GM23248 (cell line): ENCODE measurements around the gene SCNN1B.

Experiments used
- EZH2 ChIP-seq: fragments of 200-600 bp; sonication (generic); IDR thresholded peaks from 2 replicates; pipeline ENCODE4 v1.6.1; 2018; ENCODE audit warnings: antibody characterized with exemption, mild to moderate bottlenecking; ENCODE audit not compliant: insufficient read depth, poor library complexity, severe bottlenecking
- EZH2phosphoT487 ChIP-seq: fragments of 200-600 bp; sonication (generic); IDR thresholded peaks from 2 replicates; pipeline ENCODE4 v1.6.1; 2018; ENCODE audit warnings: antibody characterized with exemption, moderate library complexity, mild to moderate bottlenecking, low read depth; ENCODE audit not compliant: insufficient read depth

DNA sequence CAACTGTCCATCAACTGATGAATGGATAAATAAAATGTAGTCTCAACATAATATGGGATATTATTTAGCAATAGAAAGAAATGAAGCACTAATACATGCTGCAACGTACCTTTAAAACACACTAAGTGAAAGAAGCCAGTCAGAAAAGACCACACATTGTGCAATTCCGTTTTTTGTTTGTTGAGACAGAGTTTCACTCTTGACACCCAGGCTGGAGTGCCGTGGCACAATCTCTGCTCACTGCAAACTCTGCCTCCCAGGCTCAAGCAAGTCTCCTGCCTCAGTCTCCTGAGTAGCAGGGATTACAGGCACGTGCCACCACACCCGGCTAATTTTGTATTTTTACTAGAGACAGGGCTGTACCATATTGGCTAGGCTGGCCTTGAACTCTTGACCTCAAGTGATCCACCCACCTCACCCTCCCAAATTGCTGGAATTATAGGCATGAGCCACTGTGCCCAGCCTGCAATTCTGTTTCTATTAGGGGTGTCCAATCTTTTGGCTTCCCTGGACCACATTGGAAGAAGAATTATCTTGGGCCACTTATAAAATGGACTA lies 40.1 kb downstream of the SCNN1B start:
- TF ChIP-seq EZH2 (no peak), EZH2phosphoT487 (no peak)
